HL-60 (cell line): ENCODE data around the gene GRWD1.

Experiments used
- GABPA ChIP-seq: IDR thresholded peaks from 2 replicates; pipeline ENCODE4 v1.6.1; 2012; ENCODE audit warnings: low read depth
- POLR2AphosphoS5 ChIP-seq: IDR thresholded peaks from 2 replicates; pipeline ENCODE4 v1.6.1; 2012; ENCODE audit warnings: low read depth
- SPI1 ChIP-seq: IDR thresholded peaks from 2 replicates; pipeline ENCODE4 v1.6.1; 2012; ENCODE audit warnings: low read depth, mild to moderate bottlenecking, borderline replicate concordance
- TF ChIP-seq, protein P1 (sequence below): IDR thresholded peaks from one replicate; pipeline ENCODE4 v1.5.1; 2011; ENCODE audit warnings: low read length, control low read depth, inconsistent platforms; ENCODE audit not compliant: insufficient read depth
- TF ChIP-seq, protein P2 (sequence below): IDR thresholded peaks from 2 replicates; pipeline ENCODE4 v1.6.1; 2012; ENCODE audit warnings: low read depth; ENCODE audit not compliant: insufficient replicate concordance

DNA sequence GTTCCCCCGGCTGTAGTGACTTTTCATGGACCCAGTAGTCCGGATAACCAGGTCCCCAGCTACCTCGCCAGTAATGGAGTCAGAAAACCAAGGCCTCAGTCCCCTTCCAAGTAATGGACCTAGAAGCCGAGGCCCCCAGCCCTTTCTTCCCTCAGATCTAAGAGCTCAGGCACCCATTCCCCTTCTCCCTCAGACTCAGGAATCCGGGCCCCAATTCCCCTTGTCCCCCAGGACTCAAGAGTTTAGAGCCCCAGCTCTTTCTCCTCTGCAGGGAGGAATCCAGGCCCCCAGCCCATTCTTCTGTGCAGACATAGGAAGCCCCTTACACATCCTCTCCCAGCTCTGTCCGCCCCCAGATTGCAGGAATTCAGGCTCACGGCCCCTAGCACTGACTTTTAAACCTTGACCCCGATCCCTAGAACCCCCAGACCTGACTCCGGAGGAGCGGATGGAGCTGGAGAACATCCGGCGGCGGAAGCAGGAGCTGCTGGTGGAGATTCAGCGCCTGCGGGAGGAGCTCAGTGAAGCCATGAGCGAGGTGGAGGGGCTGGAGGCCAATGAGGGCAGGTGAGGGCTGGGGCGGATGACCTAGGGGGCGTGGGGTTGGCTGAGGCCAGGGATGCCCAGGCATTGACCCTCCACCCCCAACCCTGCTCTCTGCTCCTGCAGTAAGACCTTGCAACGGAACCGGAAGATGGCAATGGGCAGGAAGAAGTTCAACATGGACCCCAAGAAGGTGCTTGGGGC lies 24.3 kb downstream of the GRWD1 start:
- TF ChIP-seq, protein P1, sequence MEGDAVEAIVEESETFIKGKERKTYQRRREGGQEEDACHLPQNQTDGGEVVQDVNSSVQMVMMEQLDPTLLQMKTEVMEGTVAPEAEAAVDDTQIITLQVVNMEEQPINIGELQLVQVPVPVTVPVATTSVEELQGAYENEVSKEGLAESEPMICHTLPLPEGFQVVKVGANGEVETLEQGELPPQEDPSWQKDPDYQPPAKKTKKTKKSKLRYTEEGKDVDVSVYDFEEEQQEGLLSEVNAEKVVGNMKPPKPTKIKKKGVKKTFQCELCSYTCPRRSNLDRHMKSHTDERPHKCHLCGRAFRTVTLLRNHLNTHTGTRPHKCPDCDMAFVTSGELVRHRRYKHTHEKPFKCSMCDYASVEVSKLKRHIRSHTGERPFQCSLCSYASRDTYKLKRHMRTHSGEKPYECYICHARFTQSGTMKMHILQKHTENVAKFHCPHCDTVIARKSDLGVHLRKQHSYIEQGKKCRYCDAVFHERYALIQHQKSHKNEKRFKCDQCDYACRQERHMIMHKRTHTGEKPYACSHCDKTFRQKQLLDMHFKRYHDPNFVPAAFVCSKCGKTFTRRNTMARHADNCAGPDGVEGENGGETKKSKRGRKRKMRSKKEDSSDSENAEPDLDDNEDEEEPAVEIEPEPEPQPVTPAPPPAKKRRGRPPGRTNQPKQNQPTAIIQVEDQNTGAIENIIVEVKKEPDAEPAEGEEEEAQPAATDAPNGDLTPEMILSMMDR, result no peak
- TF ChIP-seq, protein P2, sequence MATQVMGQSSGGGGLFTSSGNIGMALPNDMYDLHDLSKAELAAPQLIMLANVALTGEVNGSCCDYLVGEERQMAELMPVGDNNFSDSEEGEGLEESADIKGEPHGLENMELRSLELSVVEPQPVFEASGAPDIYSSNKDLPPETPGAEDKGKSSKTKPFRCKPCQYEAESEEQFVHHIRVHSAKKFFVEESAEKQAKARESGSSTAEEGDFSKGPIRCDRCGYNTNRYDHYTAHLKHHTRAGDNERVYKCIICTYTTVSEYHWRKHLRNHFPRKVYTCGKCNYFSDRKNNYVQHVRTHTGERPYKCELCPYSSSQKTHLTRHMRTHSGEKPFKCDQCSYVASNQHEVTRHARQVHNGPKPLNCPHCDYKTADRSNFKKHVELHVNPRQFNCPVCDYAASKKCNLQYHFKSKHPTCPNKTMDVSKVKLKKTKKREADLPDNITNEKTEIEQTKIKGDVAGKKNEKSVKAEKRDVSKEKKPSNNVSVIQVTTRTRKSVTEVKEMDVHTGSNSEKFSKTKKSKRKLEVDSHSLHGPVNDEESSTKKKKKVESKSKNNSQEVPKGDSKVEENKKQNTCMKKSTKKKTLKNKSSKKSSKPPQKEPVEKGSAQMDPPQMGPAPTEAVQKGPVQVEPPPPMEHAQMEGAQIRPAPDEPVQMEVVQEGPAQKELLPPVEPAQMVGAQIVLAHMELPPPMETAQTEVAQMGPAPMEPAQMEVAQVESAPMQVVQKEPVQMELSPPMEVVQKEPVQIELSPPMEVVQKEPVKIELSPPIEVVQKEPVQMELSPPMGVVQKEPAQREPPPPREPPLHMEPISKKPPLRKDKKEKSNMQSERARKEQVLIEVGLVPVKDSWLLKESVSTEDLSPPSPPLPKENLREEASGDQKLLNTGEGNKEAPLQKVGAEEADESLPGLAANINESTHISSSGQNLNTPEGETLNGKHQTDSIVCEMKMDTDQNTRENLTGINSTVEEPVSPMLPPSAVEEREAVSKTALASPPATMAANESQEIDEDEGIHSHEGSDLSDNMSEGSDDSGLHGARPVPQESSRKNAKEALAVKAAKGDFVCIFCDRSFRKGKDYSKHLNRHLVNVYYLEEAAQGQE, result no peak
- TF ChIP-seq POLR2AphosphoS5 (no peak), GABPA (no peak), SPI1 (no peak)
